Activated T-cell treated with anti-CD3 and anti-CD28 coated beads, Interleukin-2, amount 50 U/mL, for 48 hours (primary cell): Measurements from ENCODE around the gene KLF7.

Experiments used
- DNase-seq, 2 experiments: peaks; one replicate each; pipeline ENCODE4 v3.0.0-alpha.2; 2020

KLF7 gene

DNA sequence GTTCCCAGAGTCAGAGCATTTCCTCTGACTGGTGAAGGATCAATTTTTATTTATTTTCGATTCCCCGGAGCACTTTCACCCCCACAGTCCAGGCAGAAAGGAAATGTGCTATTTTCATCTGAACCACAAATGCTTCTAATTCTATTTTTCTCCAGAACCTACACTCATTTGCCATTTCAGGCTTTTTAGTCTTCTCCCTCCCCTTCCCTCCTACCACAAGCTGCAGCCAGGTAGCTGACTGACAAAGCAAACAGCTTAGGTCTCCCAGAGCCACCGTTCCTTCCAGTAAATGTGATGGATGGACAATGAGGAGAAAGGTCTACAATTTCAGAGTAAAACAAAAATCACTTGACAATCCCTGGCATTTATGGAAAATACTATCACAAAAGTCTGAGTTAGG lies 76.9 kb downstream of the KLF7 start:
- DNase-seq = no peak

DNA sequence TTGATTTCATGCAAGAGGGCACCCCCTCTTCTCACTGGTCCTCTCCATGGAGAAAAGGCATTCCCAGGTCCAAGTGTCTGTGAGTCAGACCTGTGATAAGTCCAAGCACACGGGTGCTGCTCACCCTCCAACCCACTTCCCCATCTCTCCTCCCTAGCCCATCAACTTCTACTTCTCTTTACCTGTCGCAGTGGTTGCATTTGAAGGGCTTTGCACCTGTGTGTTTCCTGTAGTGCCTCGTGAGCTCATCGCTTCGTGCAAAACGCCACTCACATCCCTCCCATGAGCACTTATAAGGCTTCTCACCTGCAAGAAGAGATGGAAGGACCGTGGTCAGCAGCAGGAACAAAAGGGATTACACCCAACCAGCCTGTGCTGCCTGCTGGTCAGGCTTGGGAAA lies 77.5 kb downstream of the KLF7 start:
- DNase-seq = no peak

DNA sequence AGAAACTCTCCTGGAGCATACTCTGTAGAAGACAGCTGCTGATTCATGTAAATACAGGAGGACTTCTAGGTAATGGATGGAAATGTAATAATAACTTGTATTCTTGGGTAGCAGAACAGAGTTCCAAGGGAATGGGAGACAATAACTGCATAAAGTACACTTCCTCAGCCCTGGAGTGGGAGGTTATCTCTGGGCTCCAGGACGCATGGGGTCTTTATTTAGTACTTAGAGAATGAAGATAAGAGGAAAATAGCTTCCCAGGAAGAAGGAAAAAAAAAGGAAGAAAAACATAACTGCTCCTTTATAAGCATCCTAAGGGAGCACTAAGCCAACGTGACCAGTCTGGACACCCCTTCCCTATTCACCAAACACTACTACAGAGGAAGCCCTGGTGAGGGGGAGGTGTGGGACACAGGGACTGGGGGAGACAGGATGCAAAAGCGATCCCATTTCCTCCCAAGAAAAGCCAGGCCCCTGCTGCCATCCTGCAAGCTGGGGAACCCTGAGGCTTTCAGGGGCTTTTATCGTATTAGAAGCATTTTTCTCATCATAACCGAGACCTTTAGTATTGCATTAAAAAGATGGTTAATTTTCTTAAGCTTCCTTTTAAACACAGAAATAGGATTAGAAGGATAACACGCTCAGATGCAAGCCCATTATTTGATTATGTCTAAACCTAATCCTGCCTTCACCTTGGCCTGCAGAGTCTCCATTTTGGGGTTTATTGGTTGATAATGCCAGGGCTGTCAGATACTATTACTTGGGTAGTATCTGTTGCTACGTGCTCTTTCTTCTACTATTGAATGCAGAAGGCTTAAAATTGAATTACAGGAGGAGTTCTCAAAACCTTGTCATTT lies 78.5 kb downstream of the KLF7 start:
- DNase-seq = no peak

DNA sequence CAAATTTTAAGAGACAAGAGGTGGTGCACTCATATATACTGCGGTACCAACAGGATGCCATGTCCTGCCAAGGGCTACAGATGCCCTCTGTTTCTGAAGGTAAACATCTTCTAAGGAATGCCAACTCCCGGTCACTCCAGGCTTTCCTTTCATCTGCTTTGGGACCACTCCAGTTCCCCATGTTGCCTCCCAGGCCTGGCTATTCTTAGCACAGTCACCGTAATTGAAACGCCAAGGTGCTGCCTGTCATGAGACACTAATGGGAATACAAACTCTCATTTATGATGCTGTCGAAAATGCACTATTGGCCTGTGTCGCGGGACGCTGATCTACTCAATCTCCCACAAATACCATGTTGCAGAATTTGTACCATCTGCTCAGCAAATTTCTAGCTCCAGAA lies 79.6 kb downstream of the KLF7 start:
- no peak for DNase-seq

DNA sequence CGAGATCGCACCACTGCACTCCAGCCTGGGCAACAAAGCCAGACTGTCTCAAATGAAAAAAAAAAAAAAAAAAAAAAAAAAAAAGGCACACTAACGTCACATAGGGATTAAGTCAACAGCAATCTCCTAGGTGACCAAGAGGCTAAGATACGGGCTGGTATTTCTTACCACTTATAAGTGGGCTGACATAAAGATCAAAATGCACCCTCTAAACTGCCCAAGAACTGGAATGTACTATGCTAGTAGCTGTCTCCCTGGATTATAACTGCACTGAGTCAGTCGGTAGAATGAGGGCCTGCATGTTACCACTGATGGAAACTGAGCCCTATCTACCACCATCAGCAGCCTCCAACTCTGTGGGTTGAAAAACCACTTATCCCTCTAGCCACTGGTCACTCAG lies 80.6 kb downstream of the KLF7 start:
- DNase-seq = no peak

DNA sequence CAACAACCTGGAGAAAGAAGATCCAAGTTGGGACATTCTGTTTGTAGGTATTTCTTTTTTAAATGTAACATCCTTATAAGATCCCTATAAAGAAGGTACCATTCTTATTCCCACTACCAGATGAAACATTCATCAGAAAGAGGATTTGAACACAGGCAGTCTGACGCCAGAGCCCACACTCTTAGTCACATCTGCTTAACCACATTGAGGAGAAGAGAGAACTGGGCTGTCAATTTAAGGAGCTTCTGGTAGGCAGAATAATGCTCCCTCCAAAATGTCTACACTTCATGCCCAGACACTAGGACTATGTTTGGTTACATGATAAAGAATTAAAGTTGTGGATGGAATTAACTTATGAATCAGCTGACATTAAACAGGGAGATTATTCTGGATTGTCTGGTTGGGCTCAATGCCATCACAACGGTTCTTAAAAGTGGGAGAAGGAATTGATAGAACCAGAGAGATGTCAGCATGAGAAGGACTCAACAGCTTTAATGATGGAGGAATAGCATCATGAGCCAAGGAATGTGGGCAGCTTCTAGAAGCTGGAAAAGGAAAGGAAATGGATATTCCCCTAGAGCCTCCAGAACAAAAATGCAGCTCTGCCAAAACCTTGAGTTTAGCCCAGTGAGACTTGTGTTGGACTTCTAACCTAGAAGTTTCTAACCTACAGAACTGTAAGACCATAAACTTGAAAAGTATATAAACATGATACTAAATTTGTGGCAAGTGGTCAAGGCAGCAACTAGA lies 82.2 kb downstream of the KLF7 start:
- no peak for DNase-seq

DNA sequence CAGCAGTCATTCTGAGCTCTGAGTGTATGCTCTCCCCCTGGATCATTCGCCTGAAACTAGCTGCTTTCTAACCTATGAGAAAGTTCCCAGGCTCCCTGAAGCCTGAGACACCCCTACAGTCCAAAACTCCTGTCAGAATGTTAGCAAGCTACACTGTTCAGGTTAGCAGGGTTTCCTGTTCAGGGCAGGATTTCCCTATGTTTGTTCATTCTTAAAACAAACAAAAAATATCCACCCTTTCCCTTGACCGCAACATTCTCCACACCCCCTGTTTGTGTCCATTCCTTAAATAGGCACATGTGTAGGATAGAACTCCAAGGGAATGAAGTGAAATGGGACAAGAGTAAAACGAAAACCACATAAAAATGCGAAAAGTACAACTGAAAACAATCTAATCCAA lies 83.1 kb downstream of the KLF7 start:
- DNase-seq = no peak

DNA sequence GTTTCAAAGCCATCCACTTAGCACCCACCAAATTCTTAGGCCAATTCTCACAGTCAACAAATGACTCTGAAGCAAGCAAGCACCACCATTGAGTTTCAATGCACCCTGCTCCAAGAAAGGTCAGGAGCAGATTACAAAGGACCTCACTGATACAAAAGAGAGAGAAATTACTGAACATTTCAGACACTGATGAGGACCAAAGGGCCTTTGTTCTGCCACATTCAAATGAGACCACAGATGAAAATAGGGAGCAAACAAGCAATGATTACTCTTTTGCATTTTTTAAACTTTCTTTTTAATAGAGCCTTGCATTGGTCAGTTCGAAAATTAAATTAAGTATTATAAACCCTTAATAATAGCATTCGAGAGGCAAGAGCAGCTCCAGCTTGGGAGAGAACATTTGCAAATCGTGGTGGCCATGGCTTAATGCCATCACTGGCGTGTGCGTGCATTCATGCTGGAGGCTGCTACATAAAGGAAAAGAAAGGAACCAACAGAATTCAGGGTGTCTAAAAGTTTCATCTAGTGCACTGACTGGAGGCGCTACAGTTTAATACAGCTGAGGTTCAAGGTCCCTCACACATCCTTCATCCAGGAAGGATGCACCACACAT lies 87.5 kb downstream of the KLF7 start:
- no peak for DNase-seq

DNA sequence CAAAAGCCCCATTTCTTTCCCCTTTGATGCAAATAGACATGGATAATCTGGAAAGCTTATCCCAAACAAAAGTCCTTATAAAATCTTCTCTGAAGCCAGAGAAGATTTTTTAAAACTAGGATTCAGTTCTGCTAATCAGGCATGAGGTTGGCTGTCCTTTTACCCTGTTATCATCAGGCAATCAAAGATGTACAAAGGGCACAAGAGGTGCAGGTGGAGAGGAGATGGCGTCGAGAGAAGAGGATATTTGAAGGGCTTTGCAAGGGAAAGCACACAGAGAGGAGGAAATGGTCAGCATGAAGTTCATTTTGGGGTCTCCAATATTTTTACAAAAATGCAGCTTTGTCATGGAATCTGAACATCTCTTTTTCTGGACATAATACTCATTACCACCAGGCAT lies 88.5 kb downstream of the KLF7 start:
- no peak for DNase-seq

DNA sequence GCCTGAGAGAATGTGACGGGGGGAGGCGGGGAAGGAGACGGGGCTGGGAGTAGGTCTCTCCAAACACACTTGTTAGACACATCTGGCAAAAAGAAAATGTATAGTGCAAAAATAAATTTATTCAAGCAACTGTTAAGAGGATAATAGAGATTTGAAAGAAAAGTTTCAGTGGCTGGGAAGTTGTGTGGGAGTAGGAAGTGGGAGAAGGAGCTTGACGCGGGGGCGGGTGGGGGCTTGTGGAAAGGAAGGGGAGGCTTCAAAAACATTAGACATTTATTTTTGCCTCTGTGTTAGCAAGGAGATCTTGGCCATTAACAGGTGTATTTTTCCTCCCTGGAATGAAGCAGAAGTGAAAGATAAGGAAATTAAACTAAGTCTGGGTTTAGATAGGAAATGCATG lies 90.3 kb downstream of the KLF7 start:
- DNase-seq = no peak

DNA sequence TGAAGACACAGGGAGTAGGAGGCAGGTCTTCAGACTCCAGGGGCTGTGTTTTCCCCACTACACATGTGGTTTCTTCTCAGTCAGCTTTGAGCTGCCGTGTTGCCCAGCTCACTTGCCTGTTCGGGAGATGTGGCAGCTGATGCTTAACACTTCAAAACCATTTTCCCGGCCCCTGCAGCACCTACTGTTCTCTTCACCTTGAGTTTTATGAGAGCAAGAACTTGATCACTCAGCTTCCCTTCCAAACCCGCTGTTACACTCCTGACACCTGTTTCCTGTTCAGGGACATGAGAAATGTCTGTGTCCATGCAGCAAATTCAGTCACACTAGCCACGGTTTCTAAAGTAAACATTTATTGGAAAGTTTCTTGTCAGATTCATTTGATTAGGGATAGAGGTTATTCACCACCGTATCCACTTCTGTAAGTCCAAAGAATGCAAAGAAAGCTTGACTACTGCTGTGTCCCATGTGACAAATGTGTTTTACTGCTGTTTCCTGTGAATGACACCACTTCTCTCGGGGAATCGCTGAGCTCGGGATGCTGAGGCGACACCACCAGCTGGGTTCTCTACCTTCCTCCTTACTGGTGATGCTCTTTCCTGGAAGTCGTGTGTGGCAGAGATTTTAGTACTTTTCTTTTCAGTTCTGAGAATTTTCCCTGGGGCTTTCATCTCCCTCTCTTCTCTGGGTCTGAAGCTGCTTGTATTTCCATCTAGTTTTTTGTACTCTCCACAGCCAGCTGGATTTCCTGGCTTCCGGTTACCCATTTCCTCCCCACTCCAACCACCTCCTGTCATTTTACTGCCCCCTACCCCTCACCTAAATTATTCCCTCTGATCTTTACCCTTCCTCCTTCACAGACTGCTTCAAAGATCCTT lies 91.7 kb downstream of the KLF7 start:
- peak; percentile 51 for DNase-seq

DNA sequence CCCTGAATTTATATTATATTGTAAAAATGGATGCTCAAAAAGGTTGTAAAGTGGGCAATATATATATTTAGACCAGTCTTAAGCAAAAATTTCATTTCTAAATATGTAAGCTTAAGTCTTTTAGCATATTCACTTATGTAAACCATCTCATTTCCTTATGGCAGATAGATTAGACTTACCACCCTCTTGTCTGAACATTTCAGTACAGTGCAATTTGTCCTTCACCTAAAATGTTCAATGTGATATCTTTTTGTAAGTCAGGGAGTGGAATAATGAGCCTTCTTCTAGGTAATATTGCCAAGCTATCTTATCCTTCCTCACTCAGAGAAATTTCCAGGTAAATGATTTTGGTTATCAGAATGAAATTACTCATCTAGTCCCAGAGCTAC lies 92.3 kb downstream of the KLF7 start:
- no peak for DNase-seq

DNA sequence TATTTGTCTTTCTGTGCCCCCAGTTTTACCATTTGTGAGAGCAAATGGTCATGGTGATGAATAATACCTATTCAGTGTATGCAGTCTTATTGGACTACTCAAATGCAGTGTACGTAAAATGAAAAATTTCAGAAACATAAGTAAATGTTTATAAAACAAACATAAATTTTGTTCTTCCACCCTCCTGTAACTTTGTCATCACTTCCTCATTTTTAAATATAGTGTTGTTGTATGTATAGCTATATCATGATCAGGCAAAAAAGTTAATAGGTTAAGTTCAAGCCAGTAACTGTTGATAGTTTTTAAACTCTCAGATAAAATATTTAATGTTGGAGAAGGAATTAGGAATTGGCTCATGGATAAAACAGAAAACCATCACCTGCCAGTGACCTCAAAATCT lies 93.2 kb downstream of the KLF7 start:
- no peak for DNase-seq

DNA sequence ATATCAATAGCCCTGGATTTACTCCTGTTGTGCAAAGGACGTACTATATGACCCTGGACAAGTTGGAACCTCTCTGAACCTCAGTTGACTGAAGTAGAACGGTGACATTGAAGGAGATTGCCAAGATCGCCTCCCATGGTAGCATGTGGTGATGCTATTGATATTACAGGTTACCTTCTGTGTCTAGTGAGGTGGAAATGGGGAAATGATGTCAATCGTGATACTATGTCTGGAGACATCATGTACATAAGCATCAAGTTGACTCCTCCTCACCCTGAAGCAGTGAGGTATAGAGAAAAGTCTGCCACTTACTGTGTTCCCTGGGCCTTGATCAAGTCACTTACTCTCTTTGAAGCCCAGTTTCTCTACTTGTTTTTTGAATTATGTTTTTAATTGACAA lies 93.9 kb downstream of the KLF7 start:
- DNase-seq = no peak

DNA sequence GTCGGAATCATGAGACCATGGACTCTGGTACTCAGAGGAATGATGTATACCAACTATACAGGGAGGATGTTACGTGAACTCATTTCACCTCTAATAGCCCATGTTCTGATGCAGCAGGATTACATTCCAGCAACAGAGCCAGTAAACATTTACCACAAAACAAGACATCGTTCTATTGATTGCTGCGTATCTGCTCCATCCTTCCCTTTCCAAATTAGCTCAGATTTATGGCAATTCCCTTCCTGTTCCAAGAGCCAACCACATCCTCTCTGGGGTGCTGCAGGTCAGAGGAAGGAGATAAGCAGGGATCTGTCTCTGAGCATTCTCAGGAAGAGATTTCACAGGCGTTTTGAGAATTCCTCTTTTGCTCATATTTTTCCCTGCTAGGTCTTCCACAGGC lies 98.3 kb downstream of the KLF7 start:
- DNase-seq = no peak

DNA sequence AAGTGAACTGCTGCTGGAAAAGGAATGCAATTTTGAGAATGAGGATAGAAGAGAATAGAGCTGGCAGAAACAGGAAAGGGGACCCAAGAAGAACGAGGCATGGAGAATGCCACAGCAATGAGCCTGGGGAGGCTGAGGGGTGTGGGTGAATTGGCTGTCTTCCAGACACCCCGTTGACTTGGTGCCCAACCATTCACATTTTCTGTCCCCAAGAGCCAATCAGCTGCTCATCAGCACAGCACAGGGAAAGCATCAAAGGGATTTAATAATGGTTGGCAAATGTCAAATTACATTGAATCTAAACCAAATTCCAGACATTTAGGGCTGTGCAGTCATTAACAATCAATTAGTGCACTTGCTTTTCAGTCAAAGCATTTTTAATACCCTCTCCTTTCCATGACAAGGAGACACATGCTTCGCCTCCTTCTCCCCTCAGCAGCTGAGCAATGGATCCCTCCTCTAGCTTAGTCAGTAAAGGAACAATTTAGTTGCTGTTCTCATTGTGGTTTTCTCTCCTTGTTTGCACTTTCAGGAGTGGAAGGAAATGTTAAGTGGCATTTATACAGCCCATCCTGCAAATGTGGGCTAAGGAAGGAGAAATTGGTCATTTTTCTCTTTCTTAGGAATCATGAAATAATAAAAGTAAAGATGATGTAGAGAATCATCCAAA lies 98.8 kb downstream of the KLF7 start:
- no peak for DNase-seq

DNA sequence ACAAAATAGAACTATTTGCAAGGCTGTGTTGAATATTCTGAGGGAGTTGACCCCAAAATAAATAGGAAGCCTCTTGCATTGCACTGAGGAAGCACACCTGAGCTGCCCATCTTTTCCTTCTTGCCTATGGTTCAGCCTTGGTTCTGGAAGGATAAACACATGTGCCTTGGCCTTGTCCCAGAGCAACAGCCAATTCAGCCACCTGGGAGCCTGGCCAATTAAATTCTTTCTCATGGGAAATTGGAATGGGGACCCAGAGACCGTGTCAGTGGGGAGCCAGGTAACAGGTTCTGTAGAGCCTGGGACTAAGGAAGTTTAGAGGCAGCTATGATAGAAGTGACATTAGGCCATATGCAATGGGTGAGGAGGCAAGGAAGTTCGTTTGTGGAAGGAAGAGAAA lies 99.6 kb downstream of the KLF7 start:
- no peak for DNase-seq

DNA sequence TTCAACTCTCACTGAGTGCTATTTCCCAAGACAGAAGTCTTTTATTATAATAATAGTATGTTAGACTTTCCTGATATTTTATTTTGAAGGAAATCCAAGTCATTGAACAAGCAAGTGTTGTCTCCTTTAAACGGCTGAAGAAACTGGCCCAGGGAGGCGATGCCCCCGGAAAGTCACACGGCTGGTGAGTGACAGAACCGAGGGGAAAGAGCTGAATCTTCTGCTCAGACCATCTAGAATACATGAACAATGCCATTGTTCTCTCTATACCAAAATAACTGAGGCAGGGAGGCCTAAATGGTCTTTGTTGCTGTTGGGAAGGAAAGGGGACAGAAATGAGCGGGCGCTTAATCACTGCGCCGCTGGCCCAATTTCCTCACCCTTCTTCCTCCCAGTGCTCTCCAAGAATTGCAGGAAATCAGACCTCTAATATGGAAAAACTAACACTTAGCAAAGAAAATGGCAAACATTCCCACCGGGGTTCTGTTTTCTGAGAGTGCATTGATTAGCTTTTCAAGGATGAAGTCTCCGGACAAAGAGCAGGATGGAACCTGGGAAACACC lies 101.5 kb downstream of the KLF7 start:
- DNase-seq = no peak

DNA sequence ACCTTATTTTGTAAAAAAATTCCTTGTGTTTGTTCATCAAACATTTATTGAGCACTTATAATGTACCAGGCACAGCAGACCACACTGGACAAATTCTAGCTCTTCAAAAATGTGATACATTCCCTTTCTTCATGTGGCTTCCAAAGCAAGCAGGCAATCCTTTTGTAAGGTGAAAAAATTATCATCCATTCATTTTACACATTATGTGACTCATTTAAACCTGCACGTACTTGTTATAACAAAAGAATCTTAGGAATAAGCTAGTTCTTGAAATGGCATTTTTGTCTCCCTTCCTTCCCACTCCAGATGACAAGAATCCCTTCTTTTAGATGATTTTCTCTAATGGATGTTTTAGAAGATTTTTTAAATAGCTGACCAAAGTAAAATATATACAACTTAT lies 104.6 kb downstream of the KLF7 start:
- DNase-seq = no peak

DNA sequence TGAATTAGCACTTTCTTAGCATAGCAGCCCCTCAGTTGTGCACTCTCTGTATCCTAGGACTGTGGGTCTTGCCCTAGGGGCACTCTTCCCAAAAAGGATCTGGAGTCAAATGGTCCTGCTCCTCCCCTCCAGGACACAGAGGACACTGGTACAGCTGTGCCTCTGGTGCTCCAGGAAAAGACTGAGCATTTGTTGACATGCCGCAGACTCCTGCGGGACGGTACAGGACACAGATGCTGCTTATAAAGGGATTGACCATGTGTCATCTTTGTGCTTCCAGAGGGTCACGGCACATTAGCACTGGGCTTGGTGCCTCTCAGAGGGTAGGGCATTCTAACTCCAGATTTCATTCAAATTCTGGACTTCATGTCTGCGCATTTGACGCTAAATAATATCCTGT lies 110.5 kb downstream of the KLF7 start:
- DNase-seq = no peak

DNA sequence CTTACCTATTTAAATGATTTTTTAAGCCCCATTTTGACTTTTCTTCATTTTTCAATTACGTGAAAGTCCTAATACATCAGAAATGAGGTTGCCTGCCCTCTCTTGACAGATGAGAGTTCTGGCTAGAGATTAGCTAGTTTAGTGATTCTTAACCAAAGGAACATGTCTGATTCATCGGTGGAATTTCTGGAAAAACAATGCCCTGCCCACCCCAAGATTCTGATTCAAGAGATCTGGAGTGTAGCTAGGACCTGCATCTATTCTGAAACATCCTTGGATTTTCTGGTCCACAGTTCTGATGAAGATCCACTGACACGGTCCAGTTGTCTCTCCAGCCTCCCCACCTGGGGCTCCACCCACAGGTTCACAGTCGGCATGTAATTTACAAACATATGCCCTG lies 111.2 kb downstream of the KLF7 start:
- DNase-seq = no peak

DNA sequence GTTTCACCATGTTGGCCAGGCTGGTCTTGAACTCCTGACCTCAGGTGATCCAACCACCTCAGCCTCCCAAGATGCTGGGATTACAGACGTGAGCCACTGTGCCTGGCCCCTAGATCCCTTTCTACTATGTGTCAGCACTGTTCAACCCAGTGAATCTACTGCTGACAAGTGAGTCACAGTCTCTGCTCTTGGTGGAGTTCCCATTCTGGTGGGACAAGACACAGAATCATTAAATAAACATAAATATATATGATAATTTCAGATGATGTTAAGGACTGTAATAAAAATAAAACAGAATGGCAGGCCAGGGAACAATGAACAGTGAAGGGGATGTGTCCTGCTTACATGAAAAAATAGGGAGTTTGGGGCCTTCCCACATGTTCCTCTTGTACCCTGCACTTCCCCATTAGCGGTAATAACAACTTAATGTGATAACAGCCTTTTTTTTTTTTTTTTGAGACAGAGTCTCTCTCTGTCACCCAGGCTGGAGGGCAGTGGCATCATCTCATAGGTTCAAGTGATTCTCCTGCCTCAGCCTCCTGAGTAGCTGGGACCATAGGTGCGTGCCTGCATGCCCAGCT lies 114.3 kb downstream of the KLF7 start:
- no peak for DNase-seq
